Panc1 (cell line): ENCODE results near the gene POMC. TPM values are rescaled to one million over a fixed set of nuclear protein-coding genes. Genes with fewer than 3 reads are reported as not detected.
A peak's percentile ranks its signal among the peaks of the same experiment; 100 is the strongest.

Experiments
- ATAC-seq: fragments of 200-7000 bp; cut with Tn5 transposase; 2 replicates; pipeline ENCODE4 v1.9.1; 2020; ENCODE audit warnings: mild to moderate bottlenecking, moderate library complexity
- BruUV-seq: library from RNA; stranded (reverse); fragments of 400-500 nt; replicated peaks from 2 replicates; lab custom pipeline; 2021; lab: Mats Ljungman, UMichigan
- CTCF ChIA-PET: fragments of 300-600 bp; sonication (Branson Sonifier 250); formaldehyde crosslinking; loops from one replicate; lab custom pipeline; 2022; ENCODE audit warnings: antibody characterized with exemption; lab: Charles Lee
- POLR2A ChIA-PET: fragments of 300-600 bp; sonication (Branson Sonifier 250); formaldehyde crosslinking; loops from one replicate; lab custom pipeline; 2022; ENCODE audit warnings: antibody characterized with exemption; lab: Charles Lee
- DNase-seq: peaks from one replicate; pipeline ENCODE4 v3.0.0-alpha.2; 2010; ENCODE audit warnings: low read depth, low spot score
- H3K27ac ChIP-seq: 2 replicates; pipeline ENCODE4 v1.5.1; 2011; ENCODE audit warnings: mild to moderate bottlenecking, low read length, inconsistent platforms
- H3K27me3 ChIP-seq: fragments of 200-500 bp; sonication (Bioruptor generic); 2 replicates; pipeline ENCODE4 v1.6.0; 2014; ENCODE audit warnings: low read length, inconsistent platforms; ENCODE audit not compliant: control insufficient read depth, insufficient read depth
- H3K36me3 ChIP-seq: fragments of 200-500 bp; sonication (Bioruptor generic); 2 replicates; pipeline ENCODE4 v1.5.1; 2014; ENCODE audit warnings: inconsistent platforms, mild to moderate bottlenecking, low read length, moderate library complexity; ENCODE audit not compliant: control insufficient read depth, insufficient read depth
- H3K4me1 ChIP-seq: 2 replicates; pipeline ENCODE4 v1.5.1; 2011; ENCODE audit warnings: inconsistent platforms, mild to moderate bottlenecking, low read length, moderate library complexity; ENCODE audit not compliant: control insufficient read depth, insufficient read depth
- H3K4me3 ChIP-seq, 2 experiments: 2 replicates each; pipeline ENCODE4 v1.5.1; 2011 to 2012; ENCODE audit warnings: low read depth in 2 of 2, low read length in 2 of 2, mild to moderate bottlenecking in 2 of 2, inconsistent platforms in 1 of 2, moderate library complexity in 1 of 2
- H3K9me3 ChIP-seq: fragments of 200-500 bp; sonication (Bioruptor generic); 2 replicates; pipeline ENCODE4 v1.5.1; 2014; ENCODE audit warnings: low read depth, mild to moderate bottlenecking, inconsistent platforms, low read length, moderate library complexity; ENCODE audit not compliant: control insufficient read depth, insufficient read depth
- CTCF ChIP-seq: fragments of 450-650 bp; IDR thresholded peaks from 2 replicates; pipeline ENCODE4 v1.5.1; 2017; ENCODE audit warnings: mild to moderate bottlenecking
- POLR2AphosphoS5 ChIP-seq: IDR thresholded peaks from 2 replicates; pipeline ENCODE4 v1.6.1; 2012; ENCODE audit warnings: mild to moderate bottlenecking, low read depth, low read length, moderate library complexity
- SIN3A ChIP-seq: IDR thresholded peaks from 2 replicates; pipeline ENCODE4 v1.6.1; 2012; ENCODE audit warnings: low read depth, mild to moderate bottlenecking, low read length, moderate library complexity, borderline replicate concordance; ENCODE audit not compliant: insufficient read depth
- TCF7L2 ChIP-seq: IDR thresholded peaks from 2 replicates; pipeline ENCODE4 v1.6.1; 2011; ENCODE audit warnings: mild to moderate bottlenecking, low read depth, low read length, inconsistent platforms
- in situ Hi-C: cut with HindIII; loops from 2 replicates; pipeline ENCODE4 v1.10.0; 2016; ENCODE audit warnings: low sequenced_read_pairs, low pct_unique_long_range_greater_than_20kb
- intact Hi-C: fragments of 100-400 bp; cut with micrococcal nuclease; formaldehyde crosslinking; loops from one replicate; pipeline ENCODE4 v1.10.0; 2022; ENCODE audit not compliant: unreplicated experiment
- total RNA-seq: library from RNA; stranded (reverse); gene quantifications from one replicate; pipeline ENCODE4 v1.2.1, GENCODE V29; 2021; ENCODE audit not compliant: unreplicated experiment
- TF ChIP-seq, protein P1 (sequence below), 2 experiments: IDR thresholded peaks; 2 replicates each; pipeline ENCODE4 v1.6.1; 2011 to 2012; ENCODE audit warnings: low read depth in 2 of 2, control low read depth in 1 of 2, low read length in 1 of 2, mild to moderate bottlenecking in 1 of 2, moderate library complexity in 1 of 2; ENCODE audit not compliant: insufficient read depth in 1 of 2

The POMC gene
- total RNA-seq, 1 experiment from 2014 or later = not detected

- ChIA-PET POLR2A (no interaction called here), CTCF (no interaction called here)
- ATAC-seq = no peak
- no peak overlapping the region for H3K27ac ChIP-seq
- in situ Hi-C loops (no loop called here), intact Hi-C loops (no loop called here)
- no peaks in the 10 kb centered on the region for H3K27me3 ChIP-seq
- H3K36me3 ChIP-seq = no peaks in the 10 kb centered on the region
- no peak for TF ChIP-seq SIN3A
- TF ChIP-seq CTCF = no peak
- no peak for TF ChIP-seq TCF7L2
- TF ChIP-seq POLR2AphosphoS5 = no peak
- TF ChIP-seq, protein P1, sequence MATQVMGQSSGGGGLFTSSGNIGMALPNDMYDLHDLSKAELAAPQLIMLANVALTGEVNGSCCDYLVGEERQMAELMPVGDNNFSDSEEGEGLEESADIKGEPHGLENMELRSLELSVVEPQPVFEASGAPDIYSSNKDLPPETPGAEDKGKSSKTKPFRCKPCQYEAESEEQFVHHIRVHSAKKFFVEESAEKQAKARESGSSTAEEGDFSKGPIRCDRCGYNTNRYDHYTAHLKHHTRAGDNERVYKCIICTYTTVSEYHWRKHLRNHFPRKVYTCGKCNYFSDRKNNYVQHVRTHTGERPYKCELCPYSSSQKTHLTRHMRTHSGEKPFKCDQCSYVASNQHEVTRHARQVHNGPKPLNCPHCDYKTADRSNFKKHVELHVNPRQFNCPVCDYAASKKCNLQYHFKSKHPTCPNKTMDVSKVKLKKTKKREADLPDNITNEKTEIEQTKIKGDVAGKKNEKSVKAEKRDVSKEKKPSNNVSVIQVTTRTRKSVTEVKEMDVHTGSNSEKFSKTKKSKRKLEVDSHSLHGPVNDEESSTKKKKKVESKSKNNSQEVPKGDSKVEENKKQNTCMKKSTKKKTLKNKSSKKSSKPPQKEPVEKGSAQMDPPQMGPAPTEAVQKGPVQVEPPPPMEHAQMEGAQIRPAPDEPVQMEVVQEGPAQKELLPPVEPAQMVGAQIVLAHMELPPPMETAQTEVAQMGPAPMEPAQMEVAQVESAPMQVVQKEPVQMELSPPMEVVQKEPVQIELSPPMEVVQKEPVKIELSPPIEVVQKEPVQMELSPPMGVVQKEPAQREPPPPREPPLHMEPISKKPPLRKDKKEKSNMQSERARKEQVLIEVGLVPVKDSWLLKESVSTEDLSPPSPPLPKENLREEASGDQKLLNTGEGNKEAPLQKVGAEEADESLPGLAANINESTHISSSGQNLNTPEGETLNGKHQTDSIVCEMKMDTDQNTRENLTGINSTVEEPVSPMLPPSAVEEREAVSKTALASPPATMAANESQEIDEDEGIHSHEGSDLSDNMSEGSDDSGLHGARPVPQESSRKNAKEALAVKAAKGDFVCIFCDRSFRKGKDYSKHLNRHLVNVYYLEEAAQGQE (IDR thresholded peaks at IDR 0.05; ENCODE audit: insufficient read depth in 1 of 2, low read depth in 2 of 2, low read length in 1 of 2) = no peak
- no peaks in the 10 kb centered on the region for H3K9me3 ChIP-seq
- no peak overlapping the region for H3K4me3 ChIP-seq
- no peaks in the 10 kb centered on the region for H3K4me1 ChIP-seq
- DNase-seq = no peak
- no TSS peak for BruUV-seq
Observed at GRCh38 chr2:25201794-25202193, 33.4 kb upstream of the POMC start.

GRCh38 chr2:25201265-25201664 lies 32.9 kb upstream of the POMC start:
- ATAC-seq (peak; percentile 83), DNase-seq (no peak)
- intact Hi-C loops = no loop called here
- Histone ChIP-seq H3K27ac (no peak overlapping the region), H3K4me3 (no peak overlapping the region), H3K9me3 (no peaks in the 10 kb centered on the region), H3K27me3 (no peaks in the 10 kb centered on the region), H3K36me3 (no peaks in the 10 kb centered on the region), H3K4me1 (no peaks in the 10 kb centered on the region)
- TF ChIP-seq CTCF = no peak; the same call in 1 of the 2 replicates
- no peak for TF ChIP-seq SIN3A
- TF ChIP-seq, protein P1 (IDR thresholded peaks at IDR 0.05; ENCODE audit: insufficient read depth in 1 of 2, low read depth in 2 of 2, low read length in 1 of 2) = no peak
- TF ChIP-seq POLR2AphosphoS5 = no peak
- no peak for TF ChIP-seq TCF7L2
- POLR2A ChIA-PET = interaction anchor here (0.7 kb wide), 1 partner anchor 652 kb away, joined by 3 read pairs; no protein-coding TSS in a partner anchor
- CTCF ChIA-PET = no interaction called here
- in situ Hi-C loops = no loop called here
- no TSS peak for BruUV-seq
